ENCODE results near the gene RSF1.

- TF ChIP-seq ATF3 (IDR thresholded peaks at IDR 0.05) (no peak), CTCF (IDR thresholded peaks at IDR 0.05; ENCODE audit: low read depth, low read length, missing input control) (no peak), FOXA1 (IDR thresholded peaks at IDR 0.05) (no peak), TAF1 (conservative IDR thresholded peaks at IDR 0.05) (no peak), EGR1 (IDR thresholded peaks at IDR 0.05; ENCODE audit: low read depth in 2 of 2) (no peak), REST (IDR thresholded peaks at IDR 0.05) (no peak), GABPA (IDR thresholded peaks at IDR 0.05 in 1 of 2, conservative IDR thresholded peaks at IDR 0.05 in 1 of 2) (no peak), RXRA (IDR thresholded peaks at IDR 0.05) (no peak), NR2F2 (IDR thresholded peaks at IDR 0.05) (no peak), YY1 (IDR thresholded peaks at IDR 0.05) (no peak)
These were observed 7.3 kb downstream of the RSF1 start for GRCh38 chr11:77813256-77813655.
